SK-N-SH treated with all-trans-retinoic acid at 6 μM for 48 hours (cell line): ENCODE results near the gene ORAI2.
A peak's percentile ranks its signal among the peaks of the same experiment; 100 is the strongest.

Experiments used
- ATAC-seq: fragments of 200-7000 bp; cut with Tn5 transposase; 3 replicates; pipeline ENCODE4 v1.9.1; 2020; ENCODE audit warnings: mild to moderate bottlenecking, moderate library complexity
- ARNTL ChIP-seq: fragments of 450-650 bp; formaldehyde crosslinking; IDR thresholded peaks from 2 replicates; pipeline ENCODE4 v1.5.0; 2020; ENCODE audit warnings: low read depth, mild to moderate bottlenecking, moderate library complexity, borderline replicate concordance
- BACH2 ChIP-seq: fragments of 250-450 bp; sonication (Bioruptor Pico); IDR thresholded peaks from 2 replicates; pipeline ENCODE4 v1.9.0; 2021; ENCODE audit warnings: mild to moderate bottlenecking, borderline replicate concordance
- GLIS3 ChIP-seq: fragments of 250-450 bp; sonication (Bioruptor Pico); IDR thresholded peaks from 2 replicates; pipeline ENCODE4 v1.5.0; 2020; ENCODE audit warnings: mild to moderate bottlenecking, moderate library complexity
- OSR1 ChIP-seq: fragments of 250-450 bp; sonication (Bioruptor Pico); IDR thresholded peaks from 2 replicates; pipeline ENCODE4 v1.8.0; 2022; ENCODE audit warnings: moderate library complexity, mild to moderate bottlenecking, inconsistent platforms
- PPARA ChIP-seq: fragments of 250-450 bp; sonication (Bioruptor Pico); IDR thresholded peaks from 2 replicates; pipeline ENCODE4 v1.5.0; 2020; ENCODE audit warnings: mild to moderate bottlenecking, borderline replicate concordance
- RARB ChIP-seq: fragments of 250-450 bp; sonication (Bioruptor Pico); IDR thresholded peaks from 2 replicates; pipeline ENCODE4 v1.8.0; 2021; ENCODE audit warnings: mild to moderate bottlenecking, moderate library complexity
- TCF4 ChIP-seq: fragments of 250-450 bp; sonication (Bioruptor Pico); IDR thresholded peaks from 2 replicates; pipeline ENCODE4 v1.8.0; 2021; ENCODE audit warnings: mild to moderate bottlenecking, moderate library complexity, borderline replicate concordance
- ZFP3 ChIP-seq: fragments of 250-450 bp; sonication (Bioruptor Pico); IDR thresholded peaks from 2 replicates; pipeline ENCODE4 v1.5.0; 2020; ENCODE audit warnings: mild to moderate bottlenecking, moderate library complexity
- ZNF565 ChIP-seq: fragments of 450-650 bp; formaldehyde crosslinking; conservative IDR thresholded peaks from 2 replicates; pipeline ENCODE4 v1.5.0; 2020; ENCODE audit warnings: low read depth, mild to moderate bottlenecking, moderate library complexity
- ZNF70 ChIP-seq: fragments of 450-650 bp; formaldehyde crosslinking; IDR thresholded peaks from 2 replicates; pipeline ENCODE4 v1.5.0; 2020; ENCODE audit warnings: mild to moderate bottlenecking, moderate library complexity
- ZNF8 ChIP-seq: fragments of 450-650 bp; formaldehyde crosslinking; IDR thresholded peaks from 2 replicates; pipeline ENCODE4 v1.5.0; 2020; ENCODE audit warnings: mild to moderate bottlenecking, moderate library complexity
- TF ChIP-seq, protein P1 (sequence below): fragments of 250-450 bp; sonication (Bioruptor Pico); IDR thresholded peaks from 2 replicates; pipeline ENCODE4 v1.5.1; 2020; ENCODE audit warnings: low read depth, mild to moderate bottlenecking, moderate library complexity
- TF ChIP-seq, protein P2 (sequence below): fragments of 250-450 bp; sonication (Bioruptor Pico); IDR thresholded peaks from 2 replicates; pipeline ENCODE4 v1.8.0; 2020; ENCODE audit warnings: mild to moderate bottlenecking, moderate library complexity, borderline replicate concordance
- TF ChIP-seq, protein P3 (sequence below): fragments of 250-450 bp; sonication (Bioruptor Pico); IDR thresholded peaks from 2 replicates; pipeline ENCODE4 v1.5.0; 2020; ENCODE audit warnings: mild to moderate bottlenecking, moderate library complexity
- TF ChIP-seq, protein P4 (sequence below): fragments of 250-450 bp; sonication (Bioruptor Pico); IDR thresholded peaks from 2 replicates; pipeline ENCODE4 v1.5.1; 2021; ENCODE audit warnings: mild to moderate bottlenecking, moderate library complexity
- TF ChIP-seq, protein P5 (sequence below): fragments of 250-450 bp; sonication (Bioruptor Pico); IDR thresholded peaks from 2 replicates; pipeline ENCODE4 v1.8.0; 2021; ENCODE audit warnings: low read depth, mild to moderate bottlenecking, moderate library complexity, borderline replicate concordance

Gene ORAI2

DNA sequence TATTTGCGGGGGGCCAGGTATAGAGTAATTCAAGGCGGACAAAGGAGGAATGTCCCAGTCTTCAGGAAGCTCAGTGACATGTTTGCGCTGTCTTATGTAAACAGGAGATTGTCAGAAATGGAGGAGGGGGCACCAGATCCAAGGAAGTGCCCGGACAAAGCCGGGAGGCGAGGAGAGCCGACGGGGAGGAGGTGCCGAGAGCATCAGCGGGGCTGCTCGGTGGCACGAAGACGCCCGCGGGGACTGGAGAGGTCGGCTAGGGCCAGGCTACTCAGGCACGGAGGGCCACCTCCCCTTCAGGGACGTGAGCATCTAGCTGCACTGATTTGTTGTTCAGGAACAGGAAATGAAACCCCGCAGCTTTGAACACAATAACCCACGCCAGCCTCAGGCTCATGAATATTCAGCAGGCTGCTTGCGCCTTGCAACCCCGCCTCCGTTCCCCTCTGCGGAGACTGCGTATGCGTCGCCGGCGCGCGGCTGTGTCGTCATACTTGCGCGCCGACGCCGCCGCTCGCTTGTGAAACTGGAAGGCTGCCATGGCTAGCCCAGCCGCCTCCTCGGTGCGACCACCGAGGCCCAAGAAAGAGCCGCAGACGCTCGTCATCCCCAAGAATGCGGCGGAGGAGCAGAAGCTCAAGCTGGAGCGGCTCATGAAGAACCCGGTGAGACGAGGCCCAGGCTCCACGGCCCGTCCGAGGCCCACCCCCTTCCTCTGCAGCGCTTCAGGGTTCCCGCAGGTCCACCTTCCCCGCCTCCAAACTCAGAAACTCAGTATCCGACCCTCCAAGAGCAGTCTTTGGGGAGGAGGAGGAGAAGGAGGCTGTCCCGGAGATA, 37.3 kb upstream of the ORAI2 start, which contains the start of gene PRKRIP1:
TSS of gene PRKRIP1 (plus strand) at position 491 of the 837 bp plus-strand sequence. CDS start at position 540, 49 bp downstream.
- ATAC-seq = peak; percentile 97
- no peak for TF ChIP-seq BACH2 (CRISPR knock-in tag)
- TF ChIP-seq OSR1 (CRISPR knock-in tag) = no peak
- peak; percentile 70; the same call in 1 of the 2 replicates for TF ChIP-seq ZNF70 (CRISPR knock-in tag)
- TF ChIP-seq, protein P1, sequence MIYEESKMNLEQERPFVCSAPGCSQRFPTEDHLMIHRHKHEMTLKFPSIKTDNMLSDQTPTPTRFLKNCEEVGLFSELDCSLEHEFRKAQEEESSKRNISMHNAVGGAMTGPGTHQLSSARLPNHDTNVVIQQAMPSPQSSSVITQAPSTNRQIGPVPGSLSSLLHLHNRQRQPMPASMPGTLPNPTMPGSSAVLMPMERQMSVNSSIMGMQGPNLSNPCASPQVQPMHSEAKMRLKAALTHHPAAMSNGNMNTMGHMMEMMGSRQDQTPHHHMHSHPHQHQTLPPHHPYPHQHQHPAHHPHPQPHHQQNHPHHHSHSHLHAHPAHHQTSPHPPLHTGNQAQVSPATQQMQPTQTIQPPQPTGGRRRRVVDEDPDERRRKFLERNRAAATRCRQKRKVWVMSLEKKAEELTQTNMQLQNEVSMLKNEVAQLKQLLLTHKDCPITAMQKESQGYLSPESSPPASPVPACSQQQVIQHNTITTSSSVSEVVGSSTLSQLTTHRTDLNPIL (CRISPR knock-in tag) = peak; percentile 18; the same call in 1 of the 2 replicates
- TF ChIP-seq, protein P2, sequence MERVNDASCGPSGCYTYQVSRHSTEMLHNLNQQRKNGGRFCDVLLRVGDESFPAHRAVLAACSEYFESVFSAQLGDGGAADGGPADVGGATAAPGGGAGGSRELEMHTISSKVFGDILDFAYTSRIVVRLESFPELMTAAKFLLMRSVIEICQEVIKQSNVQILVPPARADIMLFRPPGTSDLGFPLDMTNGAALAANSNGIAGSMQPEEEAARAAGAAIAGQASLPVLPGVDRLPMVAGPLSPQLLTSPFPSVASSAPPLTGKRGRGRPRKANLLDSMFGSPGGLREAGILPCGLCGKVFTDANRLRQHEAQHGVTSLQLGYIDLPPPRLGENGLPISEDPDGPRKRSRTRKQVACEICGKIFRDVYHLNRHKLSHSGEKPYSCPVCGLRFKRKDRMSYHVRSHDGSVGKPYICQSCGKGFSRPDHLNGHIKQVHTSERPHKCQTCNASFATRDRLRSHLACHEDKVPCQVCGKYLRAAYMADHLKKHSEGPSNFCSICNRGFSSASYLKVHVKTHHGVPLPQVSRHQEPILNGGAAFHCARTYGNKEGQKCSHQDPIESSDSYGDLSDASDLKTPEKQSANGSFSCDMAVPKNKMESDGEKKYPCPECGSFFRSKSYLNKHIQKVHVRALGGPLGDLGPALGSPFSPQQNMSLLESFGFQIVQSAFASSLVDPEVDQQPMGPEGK (CRISPR knock-in tag) = 0 out of 2 replicates have a peak, but pooled peaks have one; percentile 31
- no peak for TF ChIP-seq ZNF8 (CRISPR knock-in tag)
- peak; percentile 53; the same call in 1 of the 2 replicates for TF ChIP-seq RARB (CRISPR knock-in tag)
- TF ChIP-seq PPARA (CRISPR knock-in tag) = no peak
- TF ChIP-seq TCF4 (CRISPR knock-in tag) = 0 out of 2 replicates have a peak, but pooled peaks have one; percentile 26
- no peak for TF ChIP-seq ZNF565 (CRISPR knock-in tag)
- TF ChIP-seq GLIS3 = peak; percentile 32; the same call in 1 of the 2 replicates
- TF ChIP-seq ZFP3 (CRISPR knock-in tag) = no peak
- TF ChIP-seq, protein P3, sequence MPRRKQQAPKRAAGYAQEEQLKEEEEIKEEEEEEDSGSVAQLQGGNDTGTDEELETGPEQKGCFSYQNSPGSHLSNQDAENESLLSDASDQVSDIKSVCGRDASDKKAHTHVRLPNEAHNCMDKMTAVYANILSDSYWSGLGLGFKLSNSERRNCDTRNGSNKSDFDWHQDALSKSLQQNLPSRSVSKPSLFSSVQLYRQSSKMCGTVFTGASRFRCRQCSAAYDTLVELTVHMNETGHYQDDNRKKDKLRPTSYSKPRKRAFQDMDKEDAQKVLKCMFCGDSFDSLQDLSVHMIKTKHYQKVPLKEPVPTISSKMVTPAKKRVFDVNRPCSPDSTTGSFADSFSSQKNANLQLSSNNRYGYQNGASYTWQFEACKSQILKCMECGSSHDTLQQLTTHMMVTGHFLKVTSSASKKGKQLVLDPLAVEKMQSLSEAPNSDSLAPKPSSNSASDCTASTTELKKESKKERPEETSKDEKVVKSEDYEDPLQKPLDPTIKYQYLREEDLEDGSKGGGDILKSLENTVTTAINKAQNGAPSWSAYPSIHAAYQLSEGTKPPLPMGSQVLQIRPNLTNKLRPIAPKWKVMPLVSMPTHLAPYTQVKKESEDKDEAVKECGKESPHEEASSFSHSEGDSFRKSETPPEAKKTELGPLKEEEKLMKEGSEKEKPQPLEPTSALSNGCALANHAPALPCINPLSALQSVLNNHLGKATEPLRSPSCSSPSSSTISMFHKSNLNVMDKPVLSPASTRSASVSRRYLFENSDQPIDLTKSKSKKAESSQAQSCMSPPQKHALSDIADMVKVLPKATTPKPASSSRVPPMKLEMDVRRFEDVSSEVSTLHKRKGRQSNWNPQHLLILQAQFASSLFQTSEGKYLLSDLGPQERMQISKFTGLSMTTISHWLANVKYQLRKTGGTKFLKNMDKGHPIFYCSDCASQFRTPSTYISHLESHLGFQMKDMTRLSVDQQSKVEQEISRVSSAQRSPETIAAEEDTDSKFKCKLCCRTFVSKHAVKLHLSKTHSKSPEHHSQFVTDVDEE (CRISPR knock-in tag) = no peak
- TF ChIP-seq ARNTL (CRISPR knock-in tag) = no peak
- TF ChIP-seq, protein P4, sequence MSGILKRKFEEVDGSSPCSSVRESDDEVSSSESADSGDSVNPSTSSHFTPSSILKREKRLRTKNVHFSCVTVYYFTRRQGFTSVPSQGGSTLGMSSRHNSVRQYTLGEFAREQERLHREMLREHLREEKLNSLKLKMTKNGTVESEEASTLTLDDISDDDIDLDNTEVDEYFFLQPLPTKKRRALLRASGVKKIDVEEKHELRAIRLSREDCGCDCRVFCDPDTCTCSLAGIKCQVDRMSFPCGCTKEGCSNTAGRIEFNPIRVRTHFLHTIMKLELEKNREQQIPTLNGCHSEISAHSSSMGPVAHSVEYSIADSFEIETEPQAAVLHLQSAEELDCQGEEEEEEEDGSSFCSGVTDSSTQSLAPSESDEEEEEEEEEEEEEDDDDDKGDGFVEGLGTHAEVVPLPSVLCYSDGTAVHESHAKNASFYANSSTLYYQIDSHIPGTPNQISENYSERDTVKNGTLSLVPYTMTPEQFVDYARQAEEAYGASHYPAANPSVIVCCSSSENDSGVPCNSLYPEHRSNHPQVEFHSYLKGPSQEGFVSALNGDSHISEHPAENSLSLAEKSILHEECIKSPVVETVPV (CRISPR knock-in tag) = no peak
- TF ChIP-seq, all 23 proteins: peak for 6

DNA sequence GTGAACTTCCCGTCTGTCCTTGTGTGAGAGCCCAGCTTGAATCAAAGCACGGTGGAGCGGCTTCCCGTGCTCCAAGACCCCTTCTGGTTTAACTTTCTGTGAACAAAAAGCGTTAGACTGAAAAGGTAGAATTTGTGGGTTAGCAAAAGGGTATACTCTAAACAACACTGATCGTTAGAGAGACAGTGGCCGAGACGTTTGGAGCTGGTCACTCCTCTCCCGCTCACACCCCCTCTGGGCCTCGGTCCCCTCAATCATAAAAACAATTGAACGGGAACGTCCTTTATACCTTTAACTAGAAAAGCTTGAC, 36.7 kb upstream of the ORAI2 start:
- TF ChIP-seq ARNTL (CRISPR knock-in tag) = no peak
- no peak for TF ChIP-seq ZNF565 (CRISPR knock-in tag)
- TF ChIP-seq, protein P2 (CRISPR knock-in tag) = no peak
- TF ChIP-seq, protein P5, sequence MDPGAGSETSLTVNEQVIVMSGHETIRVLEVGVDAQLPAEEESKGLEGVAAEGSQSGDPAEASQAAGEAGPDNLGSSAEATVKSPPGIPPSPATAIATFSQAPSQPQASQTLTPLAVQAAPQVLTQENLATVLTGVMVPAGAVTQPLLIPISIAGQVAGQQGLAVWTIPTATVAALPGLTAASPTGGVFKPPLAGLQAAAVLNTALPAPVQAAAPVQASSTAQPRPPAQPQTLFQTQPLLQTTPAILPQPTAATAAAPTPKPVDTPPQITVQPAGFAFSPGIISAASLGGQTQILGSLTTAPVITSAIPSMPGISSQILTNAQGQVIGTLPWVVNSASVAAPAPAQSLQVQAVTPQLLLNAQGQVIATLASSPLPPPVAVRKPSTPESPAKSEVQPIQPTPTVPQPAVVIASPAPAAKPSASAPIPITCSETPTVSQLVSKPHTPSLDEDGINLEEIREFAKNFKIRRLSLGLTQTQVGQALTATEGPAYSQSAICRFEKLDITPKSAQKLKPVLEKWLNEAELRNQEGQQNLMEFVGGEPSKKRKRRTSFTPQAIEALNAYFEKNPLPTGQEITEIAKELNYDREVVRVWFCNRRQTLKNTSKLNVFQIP (CRISPR knock-in tag) = no peak
- ATAC-seq = peak; percentile 12
